CD4-positive, alpha-beta T cell (primary cell): ENCODE measurements around the gene TMEM140. TPM values are rescaled to one million over a fixed set of nuclear protein-coding genes. Genes with fewer than 3 reads are reported as not detected.

Source experiments
- ATAC-seq: fragments of 200-7000 bp; cut with Tn5 transposase; one replicate; pipeline ENCODE4 v1.10.0; 2022; ENCODE audit warnings: mild to moderate bottlenecking; ENCODE audit not compliant: poor library complexity
- CTCF ChIA-PET: fragments of 350-600 bp; sonication (Branson Sonifier 250); formaldehyde crosslinking; loops from one replicate; lab custom pipeline; 2021; ENCODE audit warnings: antibody characterized with exemption, inconsistent platforms; lab: Charles Lee
- POLR2A ChIA-PET: fragments of 350-600 bp; sonication (Branson Sonifier 250); formaldehyde crosslinking; loops from one replicate; lab custom pipeline; 2021; ENCODE audit warnings: antibody characterized with exemption, inconsistent platforms; lab: Charles Lee
- DNase-seq, 14 experiments: peaks; one replicate each; pipeline ENCODE4 v3.0.0-alpha.2; 2013 to 2020; ENCODE audit warnings: mixed read lengths in 2 of 14
- H3K27ac ChIP-seq, 2 donors: one replicate each; pipeline versions ENCODE4 v1.5.1 to v1.7.0; 2013; ENCODE audit warnings: low read length in 2 of 2, low read depth in 1 of 2, mild to moderate bottlenecking in 1 of 2
- H3K27me3 ChIP-seq, 2 experiments: 1 replicate in 1 of 2; 2 replicates in 1 of 2; pipeline versions ENCODE4 v1.6.1 to v1.7.0; 2013; ENCODE audit warnings: low read length in 2 of 2, control low read depth in 1 of 2, mild to moderate bottlenecking in 1 of 2, moderate library complexity in 1 of 2; ENCODE audit not compliant: insufficient read depth in 2 of 2, control insufficient read depth in 1 of 2
- H3K36me3 ChIP-seq: one replicate; pipeline ENCODE4 v1.6.1; 2013; ENCODE audit warnings: low read length, control low read depth; ENCODE audit not compliant: insufficient read depth
- H3K4me1 ChIP-seq: one replicate; pipeline ENCODE4 v1.6.1; 2013; ENCODE audit warnings: low read length, control low read depth; ENCODE audit not compliant: insufficient read depth
- H3K4me3 ChIP-seq: one replicate; pipeline ENCODE4 v1.5.1; 2013; ENCODE audit warnings: mild to moderate bottlenecking, low read length, moderate library complexity
- H3K9me3 ChIP-seq, 2 experiments: 1 replicate in 1 of 2; 2 replicates in 1 of 2; pipeline versions ENCODE4 v1.6.1 to v1.7.0; 2013; ENCODE audit warnings: low read length in 2 of 2, mild to moderate bottlenecking in 2 of 2, control low read depth in 1 of 2, moderate library complexity in 1 of 2; ENCODE audit not compliant: control insufficient read depth in 1 of 2, insufficient read depth in 1 of 2
- H3K27ac Mint-ChIP-seq: one replicate; pipeline ENCODE4 v1.8.0; 2020; ENCODE audit warnings: mixed read lengths
- H3K27me3 Mint-ChIP-seq: one replicate; pipeline ENCODE4 v1.8.0; 2021; ENCODE audit warnings: mixed read lengths
- H3K36me3 Mint-ChIP-seq: one replicate; pipeline ENCODE4 v1.8.0; 2021; ENCODE audit warnings: low read depth, mixed read lengths
- H3K4me1 Mint-ChIP-seq: one replicate; pipeline ENCODE4 v1.8.0; 2021; ENCODE audit warnings: low read depth, mixed read lengths
- H3K4me3 Mint-ChIP-seq: one replicate; pipeline ENCODE4 v1.8.0; 2020; ENCODE audit warnings: mild to moderate bottlenecking, mixed read lengths
- H3K9me3 Mint-ChIP-seq: one replicate; pipeline ENCODE4 v1.8.0; 2020; ENCODE audit warnings: mixed read lengths
- CTCF ChIP-seq: fragments of 200-600 bp; IDR thresholded peaks from one replicate; pipeline ENCODE4 v1.8.0; 2022; ENCODE audit warnings: antibody characterized with exemption, mild to moderate bottlenecking
- intact Hi-C, 2 experiments: fragments of 100-400 bp; cut with DNase I in 1 of 2; cut with micrococcal nuclease in 1 of 2; formaldehyde crosslinking; loops; one replicate each; pipeline versions ENCODE4 v1.15.1 to v1.9.0; 2023 to 2025; cut with DNase I, micrococcal nuclease
- total RNA-seq, 174 experiments: library from RNA in 2 of 174; stranded (reverse) in 2 of 174; gene quantifications; one replicate each; pipeline ENCODE4 v1.2.3 and lab custom pipeline; 2021 to 2026

TMEM140 gene
- total RNA-seq, 2 experiments from 2014 or later, result 27.7 to 32.2 TPM

- Mint-ChIP-seq H3K4me1 (peaks cover 45% of the 10 kb centered on the region), H3K27ac (peak overlapping the region; percentile 53), H3K27me3 (no peaks in the 10 kb centered on the region), H3K36me3 (peaks cover 14% of the 10 kb centered on the region), H3K9me3 (peaks cover 6% of the 10 kb centered on the region), H3K4me3 (peak overlapping the region; percentile 39)
- Histone ChIP-seq H3K4me1 (peaks cover 15% of the 10 kb centered on the region), H3K4me3 (no peak overlapping the region), H3K9me3 (no peaks in the 10 kb centered on the region), H3K27me3 (no peaks in the 10 kb centered on the region), H3K27ac (no peak overlapping the region), H3K36me3 (no peaks in the 10 kb centered on the region)
- ChIA-PET CTCF (interaction anchor here (1.7 kb wide), 1 partner anchor 27 kb away, joined by 8 read pairs; the partner anchor contains the start of gene CYREN), POLR2A (interaction anchor here (1.3 kb wide), 1 partner anchor 67 kb away, joined by 5 read pairs; no protein-coding TSS in a partner anchor)
- intact Hi-C loops, result loop anchor here in 1 of 2 experiments (10.0 kb wide), 1 partner anchor 499 kb away; the partner anchor contains the start of gene BPGM
- ATAC-seq (no peak), DNase-seq (no peak)
- TF ChIP-seq CTCF, result no peak
These were observed 3.8 kb upstream of the TMEM140 start for GRCh38 chr7:135143885-135144668.

GRCh38 chr7:135147341-135147898, 452 bp upstream of the TMEM140 start:
- no peaks in the 10 kb centered on the region for H3K27me3 ChIP-seq
- no peaks in the 10 kb centered on the region for H3K9me3 Mint-ChIP-seq
- DNase-seq (peak in 4 of 14 experiments; percentile 40 to 74 (median 56)), ATAC-seq (peak; percentile 25)
- peaks cover 37% of the 10 kb centered on the region for H3K36me3 Mint-ChIP-seq
- peak overlapping the region; percentile 91 for H3K4me3 Mint-ChIP-seq
- ChIA-PET POLR2A (interaction anchor here (0.7 to 4.7 kb wide), 22 partner anchors 10 to 830 kb away, joined by 3 to 111 read pairs (median 5); partner anchors contain the start of genes AGBL3, AKR1B1, BPGM and CNOT4), CTCF (interaction anchor here (1.7 to 7.2 kb wide), 2 partner anchors 22 to 161 kb away, joined by 15 to 53 read pairs; partner anchors contain the start of genes AGBL3 and CYREN)
- intact Hi-C loops, result loop anchor here (5.0 to 10.0 kb wide), 3 partner anchors 160 to 503 kb away; partner anchors contain the start of genes AGBL3 (in 1 of the 2) and BPGM (in 1 of the 2)
- peak overlapping the region; percentile 69 for H3K4me3 ChIP-seq
- H3K4me1 Mint-ChIP-seq, result peaks cover 74% of the 10 kb centered on the region
- H3K27ac ChIP-seq, result peak overlapping the region; percentile 87 to 89
- H3K27me3 Mint-ChIP-seq, result no peaks in the 10 kb centered on the region
- no peaks in the 10 kb centered on the region for H3K9me3 ChIP-seq
- no peak for TF ChIP-seq CTCF
- peak overlapping the region; percentile 98 for H3K27ac Mint-ChIP-seq
- peaks cover 32% of the 10 kb centered on the region for H3K4me1 ChIP-seq
- peaks cover 12% of the 10 kb centered on the region for H3K36me3 ChIP-seq

GRCh38 chr7:135150072-135150782, 2.4 kb downstream of the TMEM140 start:
- H3K36me3 ChIP-seq, result peaks cover 12% of the 10 kb centered on the region
- Mint-ChIP-seq H3K36me3 (peaks cover 65% of the 10 kb centered on the region), H3K4me3 (peak overlapping the region; percentile 91), H3K9me3 (peaks cover 18% of the 10 kb centered on the region), H3K4me1 (peaks cover 92% of the 10 kb centered on the region), H3K27me3 (no peaks in the 10 kb centered on the region), H3K27ac (peak overlapping the region; percentile 98)
- no peak for DNase-seq
- intact Hi-C loops, result loop anchor here in 1 of 2 experiments (2.0 to 5.0 kb wide), 2 partner anchors 17 to 498 kb away; no protein-coding TSS in a partner anchor
- ChIA-PET POLR2A (interaction anchor here (1.1 to 4.7 kb wide), 4 partner anchors 7 to 163 kb away, joined by 4 to 70 read pairs (median 18); partner anchors contain the start of genes AGBL3 and WDR91), CTCF (interaction anchor here (7.2 kb wide), 1 partner anchor 19 kb away, joined by 53 read pairs; the partner anchor contains the start of gene CYREN)
- H3K9me3 ChIP-seq, result peaks cover 0 to 9% of the 10 kb centered on the region in 2 experiments
- H3K27me3 ChIP-seq, result no peaks in the 10 kb centered on the region
- no peak for TF ChIP-seq CTCF
- H3K4me3 ChIP-seq, result no peak overlapping the region
- H3K27ac ChIP-seq, result no peak overlapping the region
- ATAC-seq, result no peak
- H3K4me1 ChIP-seq, result peaks cover 31% of the 10 kb centered on the region
